K562 (cell line): ENCODE results near the gene TMEM209. TPM values are rescaled to one million over a fixed set of nuclear protein-coding genes. Genes with fewer than 3 reads are reported as not detected.

Experiments used
- ARNT ChIP-seq, 2 experiments: fragments of 450-650 bp; IDR thresholded peaks; 2 replicates each; pipeline ENCODE4 v1.6.1; 2016; ENCODE audit warnings: mild to moderate bottlenecking in 1 of 2
- ATF7 ChIP-seq: fragments of 450-650 bp; IDR thresholded peaks from 2 replicates; pipeline ENCODE4 v1.7.1; 2014; ENCODE audit warnings: mild to moderate bottlenecking, moderate library complexity
- BACH1 ChIP-seq: fragments of 200-800 bp; sonication (Bioruptor generic); IDR thresholded peaks from 2 replicates; pipeline ENCODE4 v1.6.1; 2016; ENCODE audit warnings: missing genetic modification characterization, missing compliant biosample characterization
- CBFA2T3 ChIP-seq: fragments of 450-650 bp; IDR thresholded peaks from 2 replicates; pipeline ENCODE4 v1.6.1; 2017
- CC2D1A ChIP-seq: fragments of 450-650 bp; IDR thresholded peaks from 2 replicates; pipeline ENCODE4 v1.6.1; 2017; ENCODE audit warnings: mild to moderate bottlenecking
- CREB1 ChIP-seq, 2 experiments: sonication (generic) in 1 of 2; formaldehyde crosslinking in 1 of 2; IDR thresholded peaks; 2 replicates each; pipeline versions ENCODE4 v1.6.1 to v1.8.0; 2012 to 2022; ENCODE audit warnings: inconsistent platforms in 1 of 2, mild to moderate bottlenecking in 1 of 2, missing genetic modification reagents in 1 of 2, moderate library complexity in 1 of 2
- CREM ChIP-seq: IDR thresholded peaks from 2 replicates; pipeline ENCODE4 v1.6.1; 2014; ENCODE audit warnings: antibody characterized with exemption, low read depth
- FOS ChIP-seq: IDR thresholded peaks from 3 replicates; pipeline ENCODE4 v1.6.1; 2011; ENCODE audit not compliant: insufficient read length; ENCODE audit errors: extremely low read depth
- GATA2 ChIP-seq: sonication (generic); formaldehyde crosslinking; IDR thresholded peaks from 2 replicates; pipeline ENCODE4 v1.4.0; 2020; ENCODE audit warnings: mild to moderate bottlenecking, missing genetic modification reagents
- HMGN3 ChIP-seq: IDR thresholded peaks from 2 replicates; pipeline ENCODE4 v1.6.1; 2011; ENCODE audit warnings: borderline replicate concordance, low read depth, mild to moderate bottlenecking, mixed read lengths, low read length; ENCODE audit not compliant: insufficient read length; ENCODE audit errors: extremely low read depth
- JUNB ChIP-seq: fragments of 450-650 bp; formaldehyde crosslinking; conservative IDR thresholded peaks from 2 replicates; pipeline ENCODE4 v1.4.0; 2020; ENCODE audit warnings: mild to moderate bottlenecking
- KDM4B ChIP-seq, 2 experiments: fragments of 450-650 bp in 1 of 2; sonication (generic) in 1 of 2; IDR thresholded peaks; 2 replicates each; pipeline ENCODE4 v1.6.1; 2016 to 2017; ENCODE audit warnings: borderline replicate concordance in 2 of 2, antibody characterized with exemption in 1 of 2, low read depth in 1 of 2, mild to moderate bottlenecking in 1 of 2
- KLF10 ChIP-seq: fragments of 250-450 bp; sonication (Bioruptor Pico); IDR thresholded peaks from 2 replicates; pipeline ENCODE4 v1.6.1; 2021; ENCODE audit warnings: matching md5 sums
- NCOA1 ChIP-seq: fragments of 450-650 bp; IDR thresholded peaks from 2 replicates; pipeline ENCODE4 v1.6.1; 2016; ENCODE audit warnings: low read depth
- polyA plus RNA-seq, 8 experiments: library from polyadenylated mRNA; depleted of rRNA in 4 of 8; stranded (reverse) in 5 of 8; unstranded in 3 of 8; fragments of >200 nt; fragmentation: Nextera tagmentation in 2 of 8; fragmentation: Illumina TruSeq in 1 of 8; extraction: Ambion mirVana in 2 of 8; extraction: Trizol in 1 of 8; gene quantifications; 2 replicates each; pipeline versions ENCODE4 v1.2.1 to v1.2.3, GENCODE V29; 2011 to 2014; ENCODE audit warnings: inconsistent platforms in 1 of 8, missing spikeins in 1 of 8
- total RNA-seq, 7 experiments: library from RNA; depleted of rRNA in 6 of 7; stranded (reverse); fragments of >200 nt in 6 of 7; fragmentation: Illumina TruSeq in 2 of 7; extraction: Trizol in 2 of 7; gene quantifications; 2 replicates each; pipeline versions ENCODE4 v1.2.1 to v1.2.3, GENCODE V29; 2011 to 2021; ENCODE audit warnings: low replicate concordance in 1 of 7
- TF ChIP-seq, protein P1 (sequence below): fragments of 250-450 bp; sonication (Bioruptor Pico); IDR thresholded peaks from 2 replicates; pipeline ENCODE4 v1.4.0; 2020; ENCODE audit warnings: mild to moderate bottlenecking
- TF ChIP-seq, protein P2 (sequence below), 2 experiments: fragments of 450-650 bp; conservative IDR thresholded peaks; 2 replicates each; pipeline ENCODE4 v1.6.1; 2017; ENCODE audit warnings: mild to moderate bottlenecking in 2 of 2, moderate library complexity in 2 of 2
- TF ChIP-seq, protein P3 (sequence below): sonication (generic); formaldehyde crosslinking; IDR thresholded peaks from 2 replicates; pipeline ENCODE4 v1.8.1; 2023; ENCODE audit warnings: mild to moderate bottlenecking, missing genetic modification reagents
- TF ChIP-seq, protein P4 (sequence below): fragments of 250-450 bp; sonication (Bioruptor Pico); IDR thresholded peaks from 2 replicates; pipeline ENCODE4 v1.8.0; 2021; ENCODE audit warnings: moderate library complexity, mild to moderate bottlenecking, inconsistent platforms

TMEM209 gene
- total and polyA plus RNA-seq, 9 of the 15 experiments (the other 6 are each of a cell fraction or from before 2014, with no cell fraction given), result 36.8 to 116 (median 76.6) TPM

DNA sequence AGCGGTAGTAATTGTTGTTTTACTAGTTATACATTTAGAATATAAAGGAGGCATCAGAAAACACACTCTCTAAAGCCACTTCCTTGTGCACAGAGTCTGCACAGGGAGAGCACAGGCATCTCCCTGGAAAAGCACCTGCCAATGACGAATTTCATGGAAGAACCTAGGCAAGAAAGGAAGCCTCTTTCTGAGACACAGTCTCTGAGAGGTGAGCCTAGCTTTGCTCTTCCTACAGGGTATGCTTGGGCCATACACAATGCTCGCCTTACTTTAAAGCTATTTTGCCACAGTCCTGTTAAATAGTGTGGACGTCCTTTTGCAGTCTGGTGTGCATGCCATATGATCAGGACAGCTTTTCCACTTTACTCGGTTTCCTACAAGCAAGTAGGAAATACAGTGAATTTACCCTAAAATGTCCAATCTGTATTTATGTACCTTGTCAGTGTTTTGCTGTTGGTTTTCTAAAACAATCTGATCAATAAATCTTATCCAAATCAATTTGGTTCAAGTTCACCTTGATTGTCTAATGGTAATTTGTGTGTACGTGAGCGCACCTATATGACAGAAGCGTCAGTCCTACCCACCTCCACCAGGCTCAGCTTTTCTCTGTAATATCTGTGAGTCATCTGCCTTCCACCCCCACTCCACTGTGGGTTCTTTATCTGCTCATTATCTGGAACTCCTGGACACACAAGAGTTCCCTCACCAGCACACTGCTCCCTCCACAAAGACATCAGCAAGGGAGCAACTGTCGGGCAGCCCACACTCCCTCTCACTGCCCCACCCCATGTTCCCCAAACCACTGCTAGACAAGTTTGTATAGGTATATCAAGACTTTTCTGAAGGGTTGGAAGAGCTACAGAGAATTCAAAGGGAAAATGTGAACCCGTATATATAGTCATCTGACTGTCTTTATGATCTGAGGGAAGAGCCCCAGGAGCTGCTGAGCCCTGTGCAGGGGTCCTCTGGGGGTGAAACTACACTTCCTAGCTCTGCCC is 69.7 kb downstream of the TMEM209 start (continued):
- TF ChIP-seq, protein P1, sequence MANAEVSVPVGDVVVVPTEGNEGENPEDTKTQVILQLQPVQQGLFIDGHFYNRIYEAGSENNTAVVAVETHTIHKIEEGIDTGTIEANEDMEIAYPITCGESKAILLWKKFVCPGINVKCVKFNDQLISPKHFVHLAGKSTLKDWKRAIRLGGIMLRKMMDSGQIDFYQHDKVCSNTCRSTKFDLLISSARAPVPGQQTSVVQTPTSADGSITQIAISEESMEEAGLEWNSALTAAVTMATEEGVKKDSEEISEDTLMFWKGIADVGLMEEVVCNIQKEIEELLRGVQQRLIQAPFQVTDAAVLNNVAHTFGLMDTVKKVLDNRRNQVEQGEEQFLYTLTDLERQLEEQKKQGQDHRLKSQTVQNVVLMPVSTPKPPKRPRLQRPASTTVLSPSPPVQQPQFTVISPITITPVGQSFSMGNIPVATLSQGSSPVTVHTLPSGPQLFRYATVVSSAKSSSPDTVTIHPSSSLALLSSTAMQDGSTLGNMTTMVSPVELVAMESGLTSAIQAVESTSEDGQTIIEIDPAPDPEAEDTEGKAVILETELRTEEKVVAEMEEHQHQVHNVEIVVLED, result 0 out of 2 replicates have a peak, but pooled peaks have one; percentile 4
- TF ChIP-seq CC2D1A, result peak; percentile 70
- no peak for TF ChIP-seq KLF10 (CRISPR knock-in tag)
- peak; percentile 95 for TF ChIP-seq CREM
- TF ChIP-seq, protein P2, sequence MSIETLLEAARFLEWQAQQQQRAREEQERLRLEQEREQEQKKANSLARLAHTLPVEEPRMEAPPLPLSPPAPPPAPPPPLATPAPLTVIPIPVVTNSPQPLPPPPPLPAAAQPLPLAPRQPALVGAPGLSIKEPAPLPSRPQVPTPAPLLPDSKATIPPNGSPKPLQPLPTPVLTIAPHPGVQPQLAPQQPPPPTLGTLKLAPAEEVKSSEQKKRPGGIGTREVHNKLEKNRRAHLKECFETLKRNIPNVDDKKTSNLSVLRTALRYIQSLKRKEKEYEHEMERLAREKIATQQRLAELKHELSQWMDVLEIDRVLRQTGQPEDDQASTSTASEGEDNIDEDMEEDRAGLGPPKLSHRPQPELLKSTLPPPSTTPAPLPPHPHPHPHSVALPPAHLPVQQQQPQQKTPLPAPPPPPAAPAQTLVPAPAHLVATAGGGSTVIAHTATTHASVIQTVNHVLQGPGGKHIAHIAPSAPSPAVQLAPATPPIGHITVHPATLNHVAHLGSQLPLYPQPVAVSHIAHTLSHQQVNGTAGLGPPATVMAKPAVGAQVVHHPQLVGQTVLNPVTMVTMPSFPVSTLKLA (conservative IDR thresholded peaks at IDR 0.05), result peak in 1 of 2 experiments; percentile 61; a peak in 1 of 4 replicates
- no peak; the same call in 1 of the 2 replicates for TF ChIP-seq BACH1 (tag)
- TF ChIP-seq NCOA1, result peak; percentile 88
- TF ChIP-seq KDM4B (IDR thresholded peaks at IDR 0.05; ENCODE audit: borderline replicate concordance in 2 of 2, low read depth in 1 of 2), result 0 out of 4 replicates have a peak, but pooled peaks of 1 of the 2 experiments have one; percentile 38
- peak; percentile 78 for TF ChIP-seq JUNB (CRISPR knock-in tag)
- peak; percentile 59 for TF ChIP-seq HMGN3
- TF ChIP-seq FOS, result peak; percentile 85
- TF ChIP-seq ATF7, result peak; percentile 89
- TF ChIP-seq CREB1 (IDR thresholded peaks at IDR 0.05), result peak; percentile 85
- no peak for TF ChIP-seq CREB1 (CRISPR knock-in tag; IDR thresholded peaks at IDR 0.05)
- peak; percentile 95 for TF ChIP-seq GATA2 (CRISPR knock-in tag)
- TF ChIP-seq, protein P3, sequence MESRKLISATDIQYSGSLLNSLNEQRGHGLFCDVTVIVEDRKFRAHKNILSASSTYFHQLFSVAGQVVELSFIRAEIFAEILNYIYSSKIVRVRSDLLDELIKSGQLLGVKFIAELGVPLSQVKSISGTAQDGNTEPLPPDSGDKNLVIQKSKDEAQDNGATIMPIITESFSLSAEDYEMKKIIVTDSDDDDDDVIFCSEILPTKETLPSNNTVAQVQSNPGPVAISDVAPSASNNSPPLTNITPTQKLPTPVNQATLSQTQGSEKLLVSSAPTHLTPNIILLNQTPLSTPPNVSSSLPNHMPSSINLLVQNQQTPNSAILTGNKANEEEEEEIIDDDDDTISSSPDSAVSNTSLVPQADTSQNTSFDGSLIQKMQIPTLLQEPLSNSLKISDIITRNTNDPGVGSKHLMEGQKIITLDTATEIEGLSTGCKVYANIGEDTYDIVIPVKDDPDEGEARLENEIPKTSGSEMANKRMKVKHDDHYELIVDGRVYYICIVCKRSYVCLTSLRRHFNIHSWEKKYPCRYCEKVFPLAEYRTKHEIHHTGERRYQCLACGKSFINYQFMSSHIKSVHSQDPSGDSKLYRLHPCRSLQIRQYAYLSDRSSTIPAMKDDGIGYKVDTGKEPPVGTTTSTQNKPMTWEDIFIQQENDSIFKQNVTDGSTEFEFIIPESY (CRISPR knock-in tag), result peak; percentile 65; the same call in 1 of the 2 replicates
- TF ChIP-seq CBFA2T3, result peak; percentile 91
- TF ChIP-seq, protein P4, sequence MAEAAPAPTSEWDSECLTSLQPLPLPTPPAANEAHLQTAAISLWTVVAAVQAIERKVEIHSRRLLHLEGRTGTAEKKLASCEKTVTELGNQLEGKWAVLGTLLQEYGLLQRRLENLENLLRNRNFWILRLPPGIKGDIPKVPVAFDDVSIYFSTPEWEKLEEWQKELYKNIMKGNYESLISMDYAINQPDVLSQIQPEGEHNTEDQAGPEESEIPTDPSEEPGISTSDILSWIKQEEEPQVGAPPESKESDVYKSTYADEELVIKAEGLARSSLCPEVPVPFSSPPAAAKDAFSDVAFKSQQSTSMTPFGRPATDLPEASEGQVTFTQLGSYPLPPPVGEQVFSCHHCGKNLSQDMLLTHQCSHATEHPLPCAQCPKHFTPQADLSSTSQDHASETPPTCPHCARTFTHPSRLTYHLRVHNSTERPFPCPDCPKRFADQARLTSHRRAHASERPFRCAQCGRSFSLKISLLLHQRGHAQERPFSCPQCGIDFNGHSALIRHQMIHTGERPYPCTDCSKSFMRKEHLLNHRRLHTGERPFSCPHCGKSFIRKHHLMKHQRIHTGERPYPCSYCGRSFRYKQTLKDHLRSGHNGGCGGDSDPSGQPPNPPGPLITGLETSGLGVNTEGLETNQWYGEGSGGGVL (CRISPR knock-in tag), result no peak
- TF ChIP-seq ARNT (IDR thresholded peaks at IDR 0.05), result peak in 1 of 2 experiments; percentile 71; a peak in 1 of 4 replicates
